ENCODE measurements around the gene LRRC39. TPM values are rescaled to one million over a fixed set of nuclear protein-coding genes. Genes with fewer than 3 reads are reported as not detected.

The LRRC39 gene
- polyA plus RNA-seq, 1 experiment: 0.32 TPM

- H3K4me3 ChIP-seq (ENCODE audit: low read depth, low read length): no peak overlapping the region
- no peaks in the 10 kb centered on the region for H3K9me3 ChIP-seq (ENCODE audit: control insufficient read depth, insufficient read depth, low read length)
- H3K27ac ChIP-seq (ENCODE audit: low read depth, low read length): no peak overlapping the region
- POLR2A ChIA-PET: no interaction called here
- H3K27me3 ChIP-seq (ENCODE audit: control insufficient read depth, insufficient read depth, low read length): no peaks in the 10 kb centered on the region
- CTCF ChIA-PET: interaction anchor here (1.2 kb wide), 1 partner anchor 317 kb away, joined by 4 read pairs; no protein-coding TSS in a partner anchor
- no peak for DNase-seq (ENCODE audit: low read depth, low spot score)
- no peak for TF ChIP-seq CTCF (IDR thresholded peaks at IDR 0.05; ENCODE audit: low read depth, low read length)
Measured at GRCh38 chr1:100142343-100142742, 35.7 kb downstream of the LRRC39 start.

GRCh38 chr1:100141192-100141591, 36.9 kb downstream of the LRRC39 start:
- ChIA-PET POLR2A (no interaction called here), CTCF (no interaction called here)
- TF ChIP-seq CTCF (IDR thresholded peaks at IDR 0.05; ENCODE audit: low read depth, low read length): no peak
- DNase-seq (ENCODE audit: low read depth, low spot score): no peak
- Histone ChIP-seq H3K27ac (ENCODE audit: low read depth, low read length) (no peak overlapping the region), H3K27me3 (ENCODE audit: control insufficient read depth, insufficient read depth, low read length) (no peaks in the 10 kb centered on the region), H3K9me3 (ENCODE audit: control insufficient read depth, insufficient read depth, low read length) (no peaks in the 10 kb centered on the region), H3K4me3 (ENCODE audit: low read depth, low read length) (no peak overlapping the region)

DNA sequence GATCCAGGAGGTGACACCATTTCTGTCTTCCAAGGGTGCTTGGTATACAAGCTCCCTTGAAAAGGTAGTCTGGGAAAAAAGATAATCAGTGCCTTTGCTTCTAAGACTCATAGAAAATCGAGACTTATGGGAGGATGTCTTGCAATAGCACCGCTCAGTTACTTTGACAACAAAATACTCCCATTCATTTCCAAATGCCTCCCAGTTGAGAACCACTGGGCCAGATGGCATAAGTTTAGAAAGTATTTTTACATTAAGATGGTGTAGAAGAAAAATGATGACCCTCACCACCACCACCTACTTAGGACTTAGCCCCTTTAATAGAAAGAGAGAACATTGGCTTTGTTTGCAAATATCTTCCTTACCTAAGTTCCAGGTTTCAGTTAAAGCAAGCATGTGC, 40.5 kb downstream of the LRRC39 start:
- Histone ChIP-seq H3K27ac (ENCODE audit: low read depth, low read length) (no peak overlapping the region), H3K4me3 (ENCODE audit: low read depth, low read length) (no peak overlapping the region), H3K27me3 (ENCODE audit: control insufficient read depth, insufficient read depth, low read length) (no peaks in the 10 kb centered on the region), H3K9me3 (ENCODE audit: control insufficient read depth, insufficient read depth, low read length) (no peaks in the 10 kb centered on the region; the same call in 1 of the 2 replicates)
- no peak for TF ChIP-seq CTCF (IDR thresholded peaks at IDR 0.05; ENCODE audit: low read depth, low read length)
- POLR2A ChIA-PET: interaction anchor here (0.6 kb wide), 1 partner anchor 122 kb away, joined by 3 read pairs; no protein-coding TSS in a partner anchor
- no peak for DNase-seq (ENCODE audit: low read depth, low spot score)
- CTCF ChIA-PET: no interaction called here

GRCh38 chr1:100134872-100135271, 43.2 kb downstream of the LRRC39 start:
- Histone ChIP-seq H3K27me3 (ENCODE audit: control insufficient read depth, insufficient read depth, low read length) (no peaks in the 10 kb centered on the region), H3K9me3 (ENCODE audit: control insufficient read depth, insufficient read depth, low read length) (no peaks in the 10 kb centered on the region; the same call in 1 of the 2 replicates), H3K4me3 (ENCODE audit: low read depth, low read length) (no peak overlapping the region), H3K27ac (ENCODE audit: low read depth, low read length) (no peak overlapping the region)
- CTCF ChIA-PET: interaction anchor here (0.6 kb wide), 1 partner anchor 322 kb away, joined by 12 read pairs; no protein-coding TSS in a partner anchor
- no peak for TF ChIP-seq CTCF (IDR thresholded peaks at IDR 0.05; ENCODE audit: low read depth, low read length)
- no peak for DNase-seq (ENCODE audit: low read depth, low spot score)
- POLR2A ChIA-PET: no interaction called here

DNA sequence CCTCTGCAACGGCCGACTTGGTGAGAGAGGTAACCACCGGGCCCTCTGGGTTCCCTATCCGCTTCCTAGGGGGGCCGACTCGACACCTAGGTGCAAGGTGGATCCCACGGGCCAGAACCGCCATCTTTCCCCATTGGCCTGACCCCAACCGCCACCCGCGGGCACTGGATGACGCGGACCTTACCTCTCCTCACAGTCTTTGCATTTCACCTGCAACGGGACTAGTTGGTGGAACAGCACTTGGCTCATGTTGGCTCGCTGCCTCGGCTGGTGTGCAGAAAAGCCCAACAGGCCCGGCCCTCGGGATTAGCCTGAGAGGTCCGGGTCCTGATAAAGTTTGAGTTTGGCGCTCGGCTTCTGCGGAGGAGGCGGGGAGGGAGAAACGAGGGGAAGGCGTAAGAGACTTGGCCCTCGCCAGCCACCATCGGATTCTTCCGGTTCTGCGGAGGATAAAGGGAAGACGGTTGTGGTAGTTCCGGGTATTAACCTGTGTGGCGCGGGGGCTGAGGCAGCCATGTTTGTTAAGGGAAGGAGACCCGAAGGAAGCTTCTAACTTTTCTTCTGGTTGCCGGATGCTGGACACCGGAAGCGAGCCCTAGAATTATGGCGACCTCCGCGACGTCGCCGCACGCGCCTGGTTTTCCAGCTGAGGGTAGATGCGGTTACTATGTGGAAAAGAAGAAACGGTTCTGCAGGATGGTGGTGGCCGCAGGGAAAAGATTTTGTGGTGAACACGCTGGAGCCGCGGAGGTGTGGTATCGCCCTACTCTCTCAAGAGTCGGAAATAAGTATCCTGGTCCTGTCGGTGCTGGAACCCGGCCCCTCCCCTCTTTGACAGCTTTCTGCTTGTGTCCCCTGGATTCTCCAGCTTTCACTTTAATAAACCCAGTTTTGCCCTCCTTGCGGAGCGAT, 45.2 kb downstream of the LRRC39 start, which contains the start of the genes SASS6 and TRMT13:
Gene SASS6 (minus strand): TSS at position 365 of the 912 bp plus-strand sequence. CDS start 116 bp downstream, at position 249.
Gene TRMT13 (plus strand): TSS at position 598 of the 912 bp plus-strand sequence. CDS start 6 bp downstream, at position 604.
- Histone ChIP-seq H3K9me3 (ENCODE audit: control insufficient read depth, insufficient read depth, low read length) (no peaks in the 10 kb centered on the region; the same call in 1 of the 2 replicates), H3K27ac (ENCODE audit: low read depth, low read length) (peak within 1 kb of the TSS; percentile 49), H3K4me3 (ENCODE audit: low read depth, low read length) (peak within 1 kb of the TSS; percentile 98), H3K27me3 (ENCODE audit: control insufficient read depth, insufficient read depth, low read length) (no peaks in the 10 kb centered on the region)
- POLR2A ChIA-PET: interaction anchor here (0.6 to 1.3 kb wide), 4 partner anchors 84 to 334 kb away, joined by 3 to 8 read pairs (median 6); partner anchors contain the start of gene RTCA
- CTCF ChIA-PET: no interaction called here
- peak; percentile 95 for DNase-seq (ENCODE audit: low read depth, low spot score)
- no peak for TF ChIP-seq CTCF (IDR thresholded peaks at IDR 0.05; ENCODE audit: low read depth, low read length)
